ENCODE data around the gene CYRIA.

DNA sequence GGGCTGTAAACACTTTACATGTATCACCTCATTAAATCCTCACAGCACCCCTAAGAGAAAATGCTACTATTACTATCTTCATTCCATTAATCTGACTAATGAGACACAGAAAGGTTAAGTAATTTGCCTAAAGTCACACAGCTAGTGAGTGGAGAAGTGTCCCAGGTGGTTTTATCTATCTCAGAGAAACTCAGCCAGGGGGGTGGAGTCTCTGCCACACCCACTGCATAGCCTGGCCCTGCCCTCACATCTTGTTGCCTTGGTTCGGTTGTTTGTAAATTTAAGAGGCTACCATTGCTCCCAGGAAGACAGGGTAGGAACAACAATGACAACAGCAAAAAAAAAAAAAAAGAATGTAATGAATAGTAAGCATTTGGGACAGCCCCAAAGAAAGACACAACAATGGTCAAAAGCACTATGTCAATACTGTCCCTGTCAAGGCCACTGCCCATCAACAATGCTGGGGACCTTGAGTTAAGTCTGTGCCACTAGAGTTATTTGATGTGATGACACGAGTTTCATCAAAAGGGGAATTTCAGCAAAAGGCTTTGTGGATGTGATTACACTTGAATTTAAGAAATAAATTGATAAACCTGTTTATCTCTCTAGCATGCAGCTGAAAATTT is 17.5 kb downstream of the CYRIA start:
- TF ChIP-seq EZH2 (IDR thresholded peaks at IDR 0.05; ENCODE audit: borderline replicate concordance, low read depth, low read length, poor library complexity, severe bottlenecking) = no peak
- TF ChIP-seq, protein P1, sequence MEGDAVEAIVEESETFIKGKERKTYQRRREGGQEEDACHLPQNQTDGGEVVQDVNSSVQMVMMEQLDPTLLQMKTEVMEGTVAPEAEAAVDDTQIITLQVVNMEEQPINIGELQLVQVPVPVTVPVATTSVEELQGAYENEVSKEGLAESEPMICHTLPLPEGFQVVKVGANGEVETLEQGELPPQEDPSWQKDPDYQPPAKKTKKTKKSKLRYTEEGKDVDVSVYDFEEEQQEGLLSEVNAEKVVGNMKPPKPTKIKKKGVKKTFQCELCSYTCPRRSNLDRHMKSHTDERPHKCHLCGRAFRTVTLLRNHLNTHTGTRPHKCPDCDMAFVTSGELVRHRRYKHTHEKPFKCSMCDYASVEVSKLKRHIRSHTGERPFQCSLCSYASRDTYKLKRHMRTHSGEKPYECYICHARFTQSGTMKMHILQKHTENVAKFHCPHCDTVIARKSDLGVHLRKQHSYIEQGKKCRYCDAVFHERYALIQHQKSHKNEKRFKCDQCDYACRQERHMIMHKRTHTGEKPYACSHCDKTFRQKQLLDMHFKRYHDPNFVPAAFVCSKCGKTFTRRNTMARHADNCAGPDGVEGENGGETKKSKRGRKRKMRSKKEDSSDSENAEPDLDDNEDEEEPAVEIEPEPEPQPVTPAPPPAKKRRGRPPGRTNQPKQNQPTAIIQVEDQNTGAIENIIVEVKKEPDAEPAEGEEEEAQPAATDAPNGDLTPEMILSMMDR (conservative IDR thresholded peaks at IDR 0.05; ENCODE audit: low read depth, low read length) = no peak
